GM21360 (cell line): Measurements from ENCODE around the gene OR14C36.
"Not testable (repeated sequence)": the region's sequence is repeated elsewhere in the genome, so short reads cannot be mapped to it uniquely, and the experiment has no call there.

Source experiments
- ATAC-seq: cut with Tn5 transposase; IDR thresholded peaks from one replicate; pipeline ENCODE4 v1.9.1; 2021; ENCODE audit warnings: mild to moderate bottlenecking, moderate library complexity; ENCODE audit not compliant: unreplicated experiment

The OR14C36 gene, protein sequence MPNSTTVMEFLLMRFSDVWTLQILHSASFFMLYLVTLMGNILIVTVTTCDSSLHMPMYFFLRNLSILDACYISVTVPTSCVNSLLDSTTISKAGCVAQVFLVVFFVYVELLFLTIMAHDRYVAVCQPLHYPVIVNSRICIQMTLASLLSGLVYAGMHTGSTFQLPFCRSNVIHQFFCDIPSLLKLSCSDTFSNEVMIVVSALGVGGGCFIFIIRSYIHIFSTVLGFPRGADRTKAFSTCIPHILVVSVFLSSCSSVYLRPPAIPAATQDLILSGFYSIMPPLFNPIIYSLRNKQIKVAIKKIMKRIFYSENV

DNA sequence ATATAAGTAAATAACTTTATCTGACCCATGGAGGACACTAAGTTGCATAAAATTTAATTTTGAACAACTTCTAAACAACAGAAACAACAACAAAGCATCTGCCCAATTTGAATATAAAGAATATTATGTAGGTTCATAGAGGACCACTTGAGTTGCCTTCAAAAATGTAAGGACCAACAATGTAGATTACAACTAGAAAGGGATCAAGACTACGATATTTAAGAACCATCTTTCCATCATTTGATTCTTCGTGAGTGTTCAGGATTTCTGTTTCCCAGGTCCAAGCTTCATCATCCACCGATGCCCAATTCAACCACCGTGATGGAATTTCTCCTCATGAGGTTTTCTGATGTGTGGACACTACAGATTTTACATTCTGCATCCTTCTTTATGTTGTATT, at the start of gene OR14C36:
Gene OR14C36, plus strand, starts transcription at position 301 of the 400 bp plus-strand sequence. Its CDS starts 0 bp downstream, at position 301.
- no peak for ATAC-seq

DNA sequence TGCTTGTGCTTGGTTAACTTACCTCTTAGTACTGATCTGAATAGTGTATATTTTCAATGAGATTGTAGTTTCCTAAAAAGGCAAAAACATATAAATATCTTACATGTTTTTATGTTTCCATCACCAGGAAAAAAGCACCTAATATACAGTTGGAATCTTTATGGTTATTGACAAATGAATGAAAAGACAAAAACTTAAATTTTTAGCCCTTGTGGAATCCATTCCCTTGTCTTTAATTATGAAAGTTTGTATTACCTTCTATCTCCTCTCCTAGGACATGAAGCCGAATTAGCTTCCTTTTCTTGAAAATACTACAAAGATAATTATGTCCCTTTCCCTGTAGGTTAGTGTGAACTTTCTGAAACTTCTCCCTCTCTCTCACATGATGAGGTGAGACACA, 45.3 kb upstream of the OR14C36 start, which contains the start of gene OR2T12:
Gene OR2T12, minus strand, starts transcription at position 101 of the 400 bp plus-strand sequence. CDS start 7,846 bp downstream, outside the sequence.
- ATAC-seq, result no peak

DNA sequence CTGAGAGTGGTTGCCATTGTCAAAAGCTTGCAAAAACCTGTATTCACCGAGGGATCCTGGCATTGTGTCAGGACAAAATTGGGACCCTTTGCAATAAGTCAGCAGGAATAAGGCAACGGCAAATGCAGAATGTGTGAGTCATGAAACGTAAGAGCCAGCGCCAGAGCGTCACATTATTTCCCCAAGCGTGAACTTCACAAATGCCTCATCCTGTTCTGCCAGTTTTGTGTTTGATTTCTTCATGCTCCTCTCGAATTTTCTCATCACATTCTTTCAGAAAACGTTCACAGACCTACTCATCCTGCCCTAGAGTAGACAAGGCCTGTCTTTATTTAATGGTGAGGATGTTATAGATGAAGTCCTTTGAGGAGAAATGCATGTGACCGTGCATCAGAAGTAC, 42.9 kb upstream of the OR14C36 start:
- ATAC-seq, result not testable (repeated sequence)

DNA sequence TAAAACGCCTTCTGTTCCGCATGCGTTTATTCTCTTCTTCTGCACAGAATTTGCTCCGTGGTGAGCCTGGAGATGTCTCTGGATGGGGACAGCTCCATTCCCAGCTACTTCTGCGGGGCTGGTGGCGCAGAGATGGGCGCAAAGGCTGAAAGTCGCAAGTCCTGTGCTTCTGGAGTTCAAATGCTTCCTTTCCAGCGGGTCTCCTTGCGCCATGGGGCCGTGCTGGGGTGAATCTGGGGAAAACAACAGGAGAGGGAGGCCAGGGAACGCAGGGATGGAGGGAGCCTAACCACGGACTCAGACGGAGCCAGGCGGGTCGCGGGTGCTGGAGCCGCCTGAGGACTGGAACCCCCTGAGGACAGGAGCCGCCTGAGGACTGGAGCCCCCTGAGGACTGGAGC, 42.5 kb upstream of the OR14C36 start:
- ATAC-seq, result no peak

DNA sequence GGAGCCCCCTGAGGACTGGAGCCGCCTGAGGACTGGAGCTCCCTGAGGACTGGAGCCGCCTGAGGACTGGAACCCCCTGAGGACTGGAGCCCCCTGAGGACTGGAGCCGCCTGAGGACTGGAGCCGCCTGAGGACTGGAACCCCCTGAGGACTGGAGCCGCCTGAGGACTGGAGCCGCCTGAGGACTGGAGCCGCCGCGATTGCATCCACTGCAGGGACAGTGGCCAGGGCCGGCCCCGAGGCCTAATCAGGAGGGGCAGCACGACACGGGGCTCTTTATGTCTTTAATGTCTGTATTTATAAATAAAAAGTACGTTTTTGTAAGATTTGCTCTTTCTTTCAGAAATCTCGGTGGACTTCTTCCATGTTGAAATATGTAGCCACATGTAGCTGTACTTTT, 41.8 kb upstream of the OR14C36 start:
- not testable (repeated sequence) for ATAC-seq

DNA sequence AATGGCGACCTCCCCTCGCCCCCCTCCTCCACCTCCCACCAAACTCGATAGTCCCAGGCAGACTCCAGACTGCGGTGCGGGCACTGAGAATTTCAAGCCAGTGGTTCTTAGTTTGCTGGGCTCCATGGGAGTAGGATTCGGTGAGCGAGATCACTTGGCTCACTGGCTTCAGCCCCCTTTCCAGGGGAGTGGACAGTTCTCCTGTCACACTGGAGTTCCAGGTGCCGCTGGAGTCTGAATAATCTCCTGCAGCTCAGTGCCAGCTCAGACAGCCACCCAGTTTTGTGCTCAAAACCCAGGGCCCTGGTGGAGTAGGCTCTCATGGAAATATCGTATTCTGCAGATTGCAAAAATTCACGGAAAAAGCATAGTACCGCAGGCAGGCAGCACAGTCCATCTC, 31.8 kb upstream of the OR14C36 start:
- ATAC-seq, result no peak

DNA sequence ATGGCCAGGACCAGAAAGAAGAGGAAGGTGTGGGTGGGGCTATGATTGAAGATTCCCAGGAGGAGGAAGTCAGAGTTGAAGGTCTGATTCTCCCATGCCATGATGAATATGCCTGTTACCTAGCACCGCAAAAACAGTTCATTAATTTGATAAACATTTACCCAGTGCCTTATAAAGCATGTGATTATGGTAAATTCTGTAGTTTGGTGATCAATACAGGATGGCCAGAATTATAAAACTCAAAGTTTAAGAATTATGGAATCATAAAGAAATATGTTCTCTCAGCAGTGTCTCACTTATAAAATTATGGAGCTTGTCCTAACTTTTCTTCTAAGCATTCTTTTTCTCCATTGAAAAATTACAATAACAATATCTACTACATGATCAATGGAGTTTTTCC, 24.1 kb upstream of the OR14C36 start, which contains the start of gene OR2M7:
Gene OR2M7, minus strand, starts transcription at position 101 of the 400 bp plus-strand sequence. Its CDS starts 0 bp downstream, at position 101.
- ATAC-seq, result no peak

DNA sequence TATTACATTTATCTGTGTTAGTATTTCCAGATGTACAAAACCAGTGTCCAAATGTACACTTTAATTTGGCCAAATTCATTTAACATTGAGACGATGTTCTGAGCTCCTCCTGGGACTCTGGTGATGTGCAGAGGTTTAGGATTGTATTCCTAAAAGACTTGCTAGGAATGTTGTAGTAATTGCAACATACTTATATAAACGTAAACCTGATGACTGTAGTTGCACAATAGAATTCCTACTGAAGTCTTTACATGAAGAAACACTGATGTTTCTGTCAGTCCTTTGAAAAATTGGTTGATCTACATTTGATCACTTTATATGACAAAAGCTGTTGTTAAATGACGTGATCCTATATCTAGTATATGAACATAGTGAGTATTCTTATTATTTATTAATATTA, 5.1 kb upstream of the OR14C36 start:
- ATAC-seq, result no peak

DNA sequence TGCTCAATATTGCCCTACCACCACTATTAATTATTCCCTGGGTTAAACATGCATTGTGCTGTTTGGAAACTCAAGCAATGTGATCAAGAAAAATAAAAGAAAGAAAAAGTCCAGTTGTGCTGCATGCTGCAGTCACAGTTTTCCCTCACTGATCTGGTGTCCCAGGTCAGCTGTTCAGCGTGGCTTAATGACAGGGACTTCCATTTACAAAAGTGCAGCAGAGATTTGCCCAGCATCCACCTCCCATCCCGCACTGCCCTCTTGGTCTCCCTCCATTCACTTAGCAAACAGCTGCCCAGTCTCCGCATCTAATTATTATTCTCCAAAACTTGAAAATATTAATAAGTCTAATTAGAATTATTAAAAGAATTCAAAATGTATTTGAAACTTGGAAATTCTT, 10.8 kb downstream of the OR14C36 start:
- ATAC-seq, result no peak

DNA sequence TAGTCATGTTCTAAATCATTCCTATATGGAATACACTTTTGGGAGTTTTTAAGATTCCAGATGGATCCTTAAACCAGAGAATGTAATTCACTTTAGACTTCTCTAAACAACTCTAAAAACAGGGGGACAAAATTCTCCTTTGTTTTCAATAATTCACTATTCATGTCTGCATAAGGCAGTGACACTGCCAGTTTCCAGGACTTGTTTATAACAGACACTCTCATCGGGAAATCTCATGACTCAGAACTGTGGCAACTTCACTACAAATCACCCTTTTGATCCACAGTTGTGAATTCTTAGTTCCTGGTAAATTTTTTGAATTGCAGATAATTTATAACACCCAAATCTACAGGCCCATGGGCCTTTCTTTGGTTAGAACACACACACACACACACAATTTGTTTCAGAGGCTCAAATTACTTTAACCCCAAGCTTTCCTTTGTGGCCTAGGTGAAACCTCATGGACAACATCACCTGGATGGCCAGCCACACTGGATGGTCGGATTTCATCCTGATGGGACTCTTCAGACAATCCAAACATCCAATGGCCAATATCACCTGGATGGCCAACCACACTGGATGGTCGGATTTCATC, 12.6 kb downstream of the OR14C36 start, which contains the start of gene OR2T4:
Gene OR2T4, plus strand, starts transcription at position 545 of the 595 bp plus-strand sequence. Its CDS starts 0 bp downstream, at position 545.
- no peak for ATAC-seq

DNA sequence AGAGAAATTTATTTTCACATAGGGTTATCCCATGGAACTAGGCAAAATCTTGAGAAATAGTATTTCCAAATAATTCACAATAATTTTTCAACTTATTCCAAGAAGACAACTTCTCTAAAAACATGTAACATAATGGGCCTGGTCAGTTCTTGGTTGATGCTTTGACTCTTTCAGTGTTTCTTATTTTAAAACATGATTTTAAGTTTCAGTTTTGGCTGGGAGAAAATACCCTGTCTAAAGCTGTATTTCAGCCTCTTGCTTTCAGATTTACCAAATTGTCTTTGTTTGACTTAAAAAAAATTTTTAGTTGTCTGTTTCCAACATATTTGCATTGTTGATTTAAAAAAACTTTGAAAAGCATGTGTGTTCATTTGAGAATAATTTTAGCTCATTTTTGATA, 18.0 kb downstream of the OR14C36 start:
- ATAC-seq, result no peak

DNA sequence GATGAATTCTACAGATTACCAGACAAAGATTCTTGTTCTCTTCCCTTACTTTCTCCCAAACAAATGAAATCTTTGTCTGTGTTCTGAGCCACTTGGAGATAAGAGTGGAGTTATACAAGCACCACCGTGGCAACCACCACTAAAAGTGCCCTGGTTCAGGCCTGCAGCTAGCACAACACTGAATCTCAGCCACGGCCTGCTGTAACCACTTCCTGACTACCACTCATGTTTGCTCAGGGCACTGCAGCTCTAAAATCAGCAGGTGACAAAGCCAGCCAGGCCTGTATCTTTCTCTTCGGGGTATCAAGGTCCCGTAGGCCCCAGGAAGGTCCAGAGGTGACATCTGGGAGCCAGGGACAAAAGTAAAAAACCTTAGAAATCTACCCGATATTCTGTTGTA, 23.8 kb downstream of the OR14C36 start:
- ATAC-seq, result no peak

DNA sequence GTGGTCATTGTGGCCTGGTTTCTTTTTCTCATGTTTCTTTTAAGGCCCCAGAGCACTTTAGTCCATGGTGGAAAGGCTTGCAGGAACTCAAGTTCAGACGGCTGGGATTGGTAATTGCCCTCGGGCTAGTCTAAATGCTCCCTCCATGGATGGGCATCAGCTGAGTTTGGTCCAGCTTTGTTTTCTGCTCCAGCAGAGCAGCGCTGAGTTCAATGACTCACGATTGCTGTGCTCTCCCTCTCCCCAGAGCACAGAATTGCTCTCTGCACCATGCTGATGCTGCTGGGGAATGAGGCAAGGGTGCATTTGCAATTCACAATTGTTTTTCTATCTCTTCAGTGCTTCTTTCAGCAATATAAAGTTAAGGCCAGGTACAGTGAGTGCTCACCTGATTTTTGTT, 25.2 kb downstream of the OR14C36 start:
- ATAC-seq, result no peak

DNA sequence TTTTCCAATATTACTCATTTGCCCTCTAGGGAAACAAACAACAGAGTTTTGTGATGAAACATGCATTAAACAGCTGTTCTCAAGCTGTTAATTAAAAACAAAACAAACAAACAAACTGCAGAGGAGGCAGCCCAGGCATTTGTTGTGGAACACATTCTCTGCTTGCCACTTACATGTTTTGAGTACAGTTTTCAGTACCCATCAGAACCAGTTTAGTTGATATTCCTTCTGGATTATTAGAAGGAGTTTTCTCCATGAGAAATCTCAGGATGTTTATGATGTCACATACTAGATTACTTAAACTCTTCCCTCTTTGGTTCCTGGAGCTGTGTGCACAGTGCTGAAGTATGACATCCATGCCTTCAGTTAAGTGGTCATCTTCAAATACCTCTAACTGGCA, 26.9 kb downstream of the OR14C36 start, which contains the start of gene OR2T6:
Gene OR2T6, plus strand, starts transcription at position 301 of the 400 bp plus-strand sequence. CDS start 11,863 bp downstream, outside the sequence.
- no peak for ATAC-seq

DNA sequence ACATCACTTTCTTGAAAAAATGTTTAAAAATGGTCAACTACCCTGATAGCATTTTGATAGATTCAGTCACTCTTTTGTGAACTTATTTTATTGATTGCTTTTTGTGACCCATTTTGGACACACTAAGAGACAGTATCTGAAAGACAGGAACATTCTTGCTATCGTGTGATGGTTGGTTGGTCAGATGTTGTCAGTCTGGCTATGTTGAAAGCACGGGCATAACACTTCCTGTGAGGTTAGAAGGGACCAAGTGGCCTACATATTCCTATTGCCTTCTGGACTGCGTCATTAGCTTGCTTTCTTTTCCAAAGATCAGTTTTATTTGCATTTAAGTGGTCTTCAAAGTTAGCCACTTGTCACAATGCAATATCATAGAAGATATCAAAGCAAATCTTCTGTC, 28.3 kb downstream of the OR14C36 start:
- ATAC-seq, result no peak

DNA sequence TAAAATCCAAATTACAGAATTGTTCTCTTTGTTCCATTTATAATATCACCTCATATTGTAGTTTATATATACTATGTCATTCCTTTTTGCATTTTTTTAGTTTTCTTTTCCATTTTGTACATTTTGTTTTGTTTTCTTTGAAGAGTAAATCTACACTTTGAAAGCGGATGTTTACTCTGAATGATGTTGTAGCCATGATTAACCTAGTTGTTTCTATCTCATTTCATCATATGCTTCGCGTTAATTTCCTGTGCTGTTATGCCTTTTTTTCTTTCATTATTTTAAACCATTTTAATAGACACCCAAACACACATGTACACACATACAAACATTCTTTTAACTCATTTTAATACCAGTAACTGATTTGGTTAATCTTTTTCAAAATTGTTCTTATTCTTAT, 32.3 kb downstream of the OR14C36 start:
- ATAC-seq, result no peak

DNA sequence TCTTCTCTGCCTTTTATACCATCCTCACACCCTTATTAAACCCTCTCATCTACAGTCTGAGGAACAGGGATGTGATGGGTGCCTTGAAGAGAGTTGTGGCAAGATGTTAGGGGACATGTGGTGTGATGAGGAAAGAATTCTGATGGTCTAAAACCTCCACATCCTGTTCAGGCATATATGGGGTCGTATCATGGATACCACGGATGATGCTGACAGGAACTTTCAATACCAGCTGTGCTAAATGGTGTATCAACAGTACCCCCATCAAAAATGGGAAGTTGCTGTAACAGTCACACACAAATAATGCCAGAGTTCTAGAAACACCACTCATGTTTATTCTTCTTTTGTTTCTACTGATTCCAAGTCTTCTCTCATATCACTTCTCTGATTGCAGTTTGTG, 39.9 kb downstream of the OR14C36 start:
- no peak for ATAC-seq

DNA sequence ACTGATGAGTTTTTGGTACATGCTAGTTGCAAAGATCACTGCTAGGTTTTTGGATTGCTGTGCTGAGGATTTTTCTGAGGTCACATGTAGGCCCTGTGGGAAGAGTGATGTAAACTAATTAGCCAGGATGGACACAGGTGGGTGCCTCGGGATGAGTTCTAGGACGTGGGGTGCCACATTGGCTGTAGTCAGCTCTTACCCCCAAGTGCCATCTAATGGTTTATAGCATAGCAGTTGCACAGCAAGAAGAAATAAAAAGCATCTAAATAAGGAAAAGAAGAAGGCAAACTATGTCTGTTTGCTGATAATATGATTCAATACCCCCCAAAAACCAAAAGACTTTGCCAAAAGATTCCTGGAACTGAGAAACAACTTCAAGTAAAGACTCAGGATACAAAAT, 44.5 kb downstream of the OR14C36 start:
- ATAC-seq, result no peak
